T1000 (cell line): ENCODE results near the gene C21orf58.

ENCODE experiments used
- DNase-seq: peaks from one replicate; lab custom pipeline; 2025; ENCODE audit warnings: mixed read lengths; lab: John Stamatoyannopoulos, UW

C21orf58 gene

GRCh38 chr21:46295177-46295770 lies 28.4 kb downstream of the C21orf58 start:
- no peak for DNase-seq

- DNase-seq = no peak
Measured at GRCh38 chr21:46294647-46295176, 29.0 kb downstream of the C21orf58 start.

GRCh38 chr21:46291561-46291960 lies 32.1 kb downstream of the C21orf58 start:
- no peak for DNase-seq

- DNase-seq = no peak
Measured at GRCh38 chr21:46289655-46290179, 34.0 kb downstream of the C21orf58 start.

GRCh38 chr21:46287541-46287940 lies 36.1 kb downstream of the C21orf58 start:
- no peak for DNase-seq

- no peak for DNase-seq
Measured at GRCh38 chr21:46286648-46287002, 37.0 kb downstream of the C21orf58 start.

- DNase-seq = peak; percentile 43
Measured at GRCh38 chr21:46285761-46286647, 37.7 kb downstream of the C21orf58 start, which contains the start of gene YBEY. Gene YBEY (plus strand): TSS chr21:46286342. CDS start chr21:46286914, 572 bp downstream.

GRCh38 chr21:46285206-46285661 lies 38.4 kb downstream of the C21orf58 start, which contains the start of gene MCM3AP:
Gene MCM3AP (minus strand): TSS chr21:46285611. CDS start chr21:46285286, 325 bp downstream.
- DNase-seq = no peak

GRCh38 chr21:46284733-46285132 lies 38.9 kb downstream of the C21orf58 start:
- DNase-seq = no peak

- DNase-seq = no peak
Measured at GRCh38 chr21:46284077-46284644, 39.5 kb downstream of the C21orf58 start.

- no peak for DNase-seq
Measured at GRCh38 chr21:46274797-46275390, 48.8 kb downstream of the C21orf58 start.

- no peak for DNase-seq
Measured at GRCh38 chr21:46273341-46273740, 50.3 kb downstream of the C21orf58 start.

GRCh38 chr21:46269466-46269865 lies 54.2 kb downstream of the C21orf58 start:
- no peak for DNase-seq

- DNase-seq = no peak
Measured at GRCh38 chr21:46268371-46268770, 55.3 kb downstream of the C21orf58 start.

- no peak for DNase-seq
Measured at GRCh38 chr21:46266946-46267345, 56.7 kb downstream of the C21orf58 start.

- no peak for DNase-seq
Measured at GRCh38 chr21:46265736-46266525, 57.7 kb downstream of the C21orf58 start.

- no peak for DNase-seq
Measured at GRCh38 chr21:46264690-46265144, 59.0 kb downstream of the C21orf58 start.

- no peak for DNase-seq
Measured at GRCh38 chr21:46264046-46264689, 59.5 kb downstream of the C21orf58 start.

- no peak for DNase-seq
Measured at GRCh38 chr21:46256501-46256994, 67.1 kb downstream of the C21orf58 start.

- no peak for DNase-seq
Measured at GRCh38 chr21:46255758-46256337, 67.8 kb downstream of the C21orf58 start.
